GM12872 (cell line): ENCODE data around the gene LGI2.

Source experiments
- CTCF ChIP-seq: IDR thresholded peaks from 3 replicates; pipeline ENCODE4 v1.5.1; 2011; ENCODE audit warnings: low read depth, mild to moderate bottlenecking, low read length, moderate library complexity; ENCODE audit not compliant: insufficient read depth

LGI2 gene

DNA sequence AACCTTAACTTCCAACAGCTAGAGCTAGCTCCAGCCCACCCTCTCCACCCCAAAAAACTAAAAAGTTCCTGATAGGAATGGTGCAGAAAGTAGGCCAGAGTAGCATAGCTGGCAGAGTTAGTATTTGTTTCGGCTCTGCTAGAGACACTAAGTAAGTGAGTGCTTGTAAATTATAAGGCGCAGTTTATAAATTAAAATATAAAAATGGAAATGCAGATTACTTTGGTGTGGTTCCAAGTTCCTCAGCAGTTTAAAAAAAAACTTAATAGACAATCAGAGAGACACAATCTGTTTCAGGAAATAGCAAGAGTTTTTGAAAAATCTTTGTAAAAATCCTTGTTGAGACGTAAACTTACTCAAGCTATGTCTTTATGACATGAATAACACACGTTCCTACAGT is 2.8 kb upstream of the LGI2 start:
- TF ChIP-seq CTCF = no peak

DNA sequence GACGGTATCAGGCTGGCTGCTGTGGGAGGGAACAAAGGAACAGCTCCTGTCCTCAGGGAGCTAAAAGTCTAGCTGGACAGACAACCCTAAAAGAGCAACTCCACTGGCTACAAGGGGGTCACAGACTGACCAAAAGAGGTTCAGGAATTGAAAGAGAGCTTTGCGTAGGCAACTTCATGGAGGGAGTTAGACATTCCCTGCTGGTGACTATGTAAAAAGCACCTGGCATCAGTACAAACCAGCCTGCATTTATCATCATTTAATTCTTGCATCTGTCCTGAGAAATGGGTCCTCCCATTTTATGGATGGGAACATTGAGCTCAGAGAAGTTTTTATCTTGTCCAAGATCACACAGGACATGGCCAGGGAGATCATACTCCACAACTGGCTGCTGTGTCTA is 1.4 kb upstream of the LGI2 start:
- no peak for TF ChIP-seq CTCF

DNA sequence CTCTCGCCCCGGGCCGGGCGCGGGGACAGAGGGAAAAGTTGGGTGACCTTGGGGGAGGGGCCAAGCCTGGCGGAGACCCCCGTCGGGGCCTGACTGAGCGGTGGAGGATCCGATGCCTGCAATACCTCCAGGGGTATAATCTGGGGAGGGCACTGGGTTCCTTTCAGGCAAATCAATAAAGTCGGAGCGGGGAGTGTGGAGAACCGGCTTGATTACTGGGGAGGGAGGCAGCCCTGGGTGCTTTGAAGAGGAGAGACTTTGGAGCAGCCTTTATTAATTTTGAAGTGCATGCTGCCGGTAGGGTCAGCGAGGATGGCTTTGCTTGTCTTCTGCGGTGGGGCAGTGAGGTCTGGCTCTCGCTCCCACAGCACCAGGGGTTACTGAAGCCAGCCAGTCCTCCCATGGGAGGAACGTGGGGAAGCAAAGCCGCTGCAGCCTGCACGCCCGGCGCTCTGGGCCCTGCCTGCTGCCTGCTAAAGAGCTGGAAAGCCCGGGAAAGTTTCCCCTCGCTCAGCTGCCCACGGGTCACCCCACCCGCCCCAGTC is 403 bp upstream of the LGI2 start:
- TF ChIP-seq CTCF = no peak

- TF ChIP-seq CTCF = no peak
Measured at GRCh38 chr4:25029479-25030276, 1.1 kb downstream of the LGI2 start.

DNA sequence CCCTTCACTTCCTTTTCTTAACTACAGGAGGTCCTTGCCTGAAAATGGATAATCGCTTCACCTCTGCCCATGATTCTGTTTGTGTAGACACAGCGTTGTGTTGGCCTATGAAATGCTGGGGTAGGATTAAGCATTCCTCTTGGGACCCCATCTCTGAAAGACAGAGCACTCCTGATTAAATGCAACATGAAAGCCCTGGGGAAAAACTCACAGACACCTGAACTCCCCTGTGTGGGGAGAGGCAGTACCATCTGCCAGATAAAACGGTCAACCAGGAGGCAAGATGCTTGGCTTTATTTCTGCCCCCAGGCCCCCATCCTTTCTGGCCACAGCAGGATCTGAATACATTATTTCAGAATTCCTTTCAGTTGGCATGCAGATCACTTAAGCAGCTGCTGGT is 1.9 kb downstream of the LGI2 start:
- no peak for TF ChIP-seq CTCF

DNA sequence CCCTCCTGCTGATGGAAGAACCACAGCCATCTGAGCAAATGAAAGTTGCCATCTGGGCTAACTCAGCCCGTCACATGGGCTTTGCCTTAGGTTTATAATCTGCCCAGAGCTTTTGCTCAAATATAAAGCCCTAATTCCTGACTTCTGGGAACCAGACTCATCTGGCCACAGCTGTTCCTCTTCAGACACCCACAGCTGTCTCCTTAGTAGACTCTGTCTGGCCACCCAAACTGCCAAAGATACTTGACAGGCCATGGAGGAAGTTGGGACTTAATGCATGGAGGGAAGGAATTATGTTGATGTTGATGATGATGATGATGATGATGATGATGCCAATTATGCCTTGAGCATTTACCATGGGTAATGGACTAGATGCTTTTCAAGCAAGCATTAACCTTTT is 8.0 kb downstream of the LGI2 start:
- no peak for TF ChIP-seq CTCF

DNA sequence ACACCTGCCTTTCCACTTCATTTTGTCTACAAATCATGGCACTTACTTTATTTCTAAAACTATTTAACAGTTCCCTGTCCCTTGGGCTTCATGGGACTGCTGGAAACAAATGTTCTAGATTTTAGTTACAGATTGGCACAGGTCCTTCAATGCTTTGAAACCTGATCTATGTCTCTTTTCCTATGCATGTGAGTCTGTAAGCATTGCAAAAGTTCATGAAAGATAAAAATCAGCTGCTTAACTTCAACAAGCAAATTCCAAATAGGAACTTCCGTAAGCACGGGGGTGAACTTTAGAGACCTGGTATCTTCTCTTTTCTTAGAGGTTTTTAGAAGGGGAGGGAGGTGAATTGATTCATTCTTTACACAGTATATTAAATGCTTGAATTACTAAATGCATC is 9.5 kb downstream of the LGI2 start:
- no peak for TF ChIP-seq CTCF
